Measurements from ENCODE around the gene MFN1. TPM values are rescaled to one million over a fixed set of nuclear protein-coding genes. Genes with fewer than 3 reads are reported as not detected.

The MFN1 gene
- total RNA-seq, 1 donor from 2014 or later = 43.3 TPM

GRCh38 chr3:179430277-179430870, 82.9 kb downstream of the MFN1 start:
- no peak for DNase-seq (ENCODE audit: low spot score)

- peak; percentile 26 for DNase-seq (ENCODE audit: low spot score)
These were observed 84.5 kb downstream of the MFN1 start for GRCh38 chr3:179432021-179432420.

- no peak for DNase-seq (ENCODE audit: low spot score)
These were observed 84.9 kb downstream of the MFN1 start for GRCh38 chr3:179432451-179432850.

- DNase-seq (ENCODE audit: low spot score) = no peak
These were observed 89.0 kb downstream of the MFN1 start for GRCh38 chr3:179436517-179436916.

GRCh38 chr3:179438841-179439240, 91.3 kb downstream of the MFN1 start:
- no peak for DNase-seq (ENCODE audit: low spot score)

Other genes with a start within 250 kb of the MFN1 start
- 20.3 TPM for gene PIK3CA, start 199.4 kb upstream of the MFN1 start, total RNA-seq
- 3.1 TPM for gene KCNMB3, start 96.6 kb upstream of the MFN1 start, total RNA-seq
- gene ZNF639, start 24.7 kb upstream of the MFN1 start, total RNA-seq = 23.9 TPM
- gene GNB4, start 103.8 kb downstream of the MFN1 start, total RNA-seq = 14.5 TPM
- 25.6 TPM for gene ACTL6A, start 215.2 kb downstream of the MFN1 start, total RNA-seq

Data from mucosa of gallbladder (tissue), 1 donor.